H1 (cell line): ENCODE measurements around the gene SLC25A38. TPM values are rescaled to one million over a fixed set of nuclear protein-coding genes. Genes with fewer than 3 reads are reported as not detected.

Source experiments
- CTCF ChIA-PET: fragments of 300-600 bp; sonication (Branson Sonifier 250); formaldehyde crosslinking; loops from one replicate; lab custom pipeline; 2021; ENCODE audit not compliant: partially characterized antibody; lab: Charles Lee
- POLR2A ChIA-PET: fragments of 300-600 bp; sonication (Branson Sonifier 250); formaldehyde crosslinking; loops from one replicate; lab custom pipeline; 2021; ENCODE audit warnings: inconsistent platforms; ENCODE audit not compliant: partially characterized antibody; lab: Charles Lee
- DNase-seq, 2 experiments: peaks; one replicate each; pipeline versions ENCODE4 v3.0.0 to v3.0.0-alpha.2; 2010 to 2022; ENCODE audit warnings: low spot score in 2 of 2, low read depth in 1 of 2, mixed read lengths in 1 of 2
- FAIRE-seq: peaks from 2 replicates; lab custom pipeline; 2011; peaks lifted over from hg19 to GRCh38; lab: Jason Lieb, UNC
- H2AFZ ChIP-seq: 2 replicates; pipeline ENCODE4 v1.8.1; 2012; ENCODE audit warnings: low read length, inconsistent platforms
- H2AK5ac ChIP-seq: 2 replicates; pipeline ENCODE4 v1.6.1; 2013; ENCODE audit warnings: low read depth, low read length
- H2BK120ac ChIP-seq: replicated peaks from 2 replicates; pipeline ENCODE3; 2013; ENCODE audit warnings: low read depth, low read length, inconsistent platforms
- H2BK12ac ChIP-seq: 2 replicates; pipeline ENCODE4 v1.6.1; 2013; ENCODE audit warnings: low read depth, low read length
- H2BK15ac ChIP-seq: 2 replicates; pipeline ENCODE4 v1.6.1; 2013; ENCODE audit warnings: low read length
- H2BK20ac ChIP-seq: 2 replicates; pipeline ENCODE4 v1.6.1; 2013; ENCODE audit warnings: low read length
- H2BK5ac ChIP-seq: 2 replicates; pipeline ENCODE4 v1.6.1; 2013; ENCODE audit warnings: low read depth, low read length
- H3K14ac ChIP-seq: 2 replicates; pipeline ENCODE4 v1.6.1; 2013; ENCODE audit warnings: inconsistent platforms; ENCODE audit not compliant: insufficient read length
- H3K18ac ChIP-seq: 2 replicates; pipeline ENCODE4 v1.6.1; 2013; ENCODE audit warnings: low read length; ENCODE audit errors: extremely low read depth
- H3K23ac ChIP-seq: 2 replicates; pipeline ENCODE4 v1.6.1; 2013; ENCODE audit warnings: inconsistent platforms; ENCODE audit not compliant: insufficient read length
- H3K23me2 ChIP-seq: 2 replicates; pipeline ENCODE4 v1.6.1; 2013; ENCODE audit warnings: low read depth, low read length
- H3K27ac ChIP-seq: 2 replicates; pipeline ENCODE4 v1.6.1; 2011; ENCODE audit warnings: low read depth, low read length, inconsistent platforms
- H3K27me3 ChIP-seq, 4 experiments: replicated peaks in 1 of 4; 1 replicate in 1 of 4; 2 replicates in 3 of 4; pipeline versions ENCODE4 v1.6.1 to v1.8.1; 2011 to 2013; ENCODE audit warnings: low read length in 3 of 4, mild to moderate bottlenecking in 3 of 4, inconsistent platforms in 2 of 4, mixed read lengths in 2 of 4, moderate library complexity in 1 of 4; ENCODE audit not compliant: control insufficient read depth in 3 of 4, insufficient read depth in 3 of 4; ENCODE audit errors: extremely low read depth in 1 of 4
- H3K36me3 ChIP-seq, 4 experiments: 2 replicates each; pipeline versions ENCODE4 v1.6.1 to v1.8.1; 2011 to 2013; ENCODE audit warnings: mild to moderate bottlenecking in 4 of 4, low read length in 3 of 4, moderate library complexity in 2 of 4, control low read depth in 1 of 4, inconsistent platforms in 1 of 4; ENCODE audit not compliant: insufficient read depth in 4 of 4, control insufficient read depth in 2 of 4
- H3K4ac ChIP-seq: replicated peaks from 2 replicates; pipeline ENCODE3; 2013; ENCODE audit warnings: low read length, low read depth, mixed read lengths, inconsistent platforms; ENCODE audit not compliant: insufficient read length
- H3K4me1 ChIP-seq, 4 experiments: replicated peaks in 1 of 4; 1 replicate in 1 of 4; 2 replicates in 3 of 4; pipeline versions ENCODE4 v1.6.1 to v1.8.1; 2011 to 2013; ENCODE audit warnings: low read length in 3 of 4, inconsistent platforms in 2 of 4, mixed read lengths in 1 of 4; ENCODE audit not compliant: insufficient read depth in 4 of 4, control insufficient read depth in 3 of 4
- H3K4me2 ChIP-seq, 2 experiments: 2 replicates each; pipeline versions ENCODE4 v1.6.1 to v1.8.1; 2011 to 2013; ENCODE audit warnings: low read depth in 2 of 2, low read length in 2 of 2, control low read depth in 1 of 2, inconsistent platforms in 1 of 2, mild to moderate bottlenecking in 1 of 2; ENCODE audit not compliant: insufficient read depth in 1 of 2
- H3K4me3 ChIP-seq, 4 experiments: fragments of 200-600, 300-600 bp in 1 of 4; sonication (generic), shearing (Covaris generic), sonication (Bioruptor Twin) in 1 of 4; 2 replicates each; pipeline versions ENCODE4 v1.5.1 to v1.8.1; 2011 to 2016; ENCODE audit warnings: low read length in 4 of 4, low read depth in 3 of 4, control low read depth in 2 of 4, inconsistent platforms in 2 of 4, mild to moderate bottlenecking in 2 of 4, mixed read lengths in 1 of 4, moderate library complexity in 1 of 4; ENCODE audit not compliant: insufficient read depth in 2 of 4; ENCODE audit errors: extremely low read depth in 1 of 4
- H3K56ac ChIP-seq: replicated peaks from 2 replicates; pipeline ENCODE3; 2013; ENCODE audit warnings: low read depth, mild to moderate bottlenecking, mixed read lengths, low read length, inconsistent platforms; ENCODE audit not compliant: insufficient read length
- H3K79me1 ChIP-seq: 2 replicates; pipeline ENCODE4 v1.6.1; 2013; ENCODE audit warnings: low read depth, low read length, control low read depth
- H3K79me2 ChIP-seq, 2 experiments: 2 replicates each; pipeline versions ENCODE4 v1.6.1 to v1.8.1; 2012 to 2013; ENCODE audit warnings: low read length in 2 of 2, mild to moderate bottlenecking in 2 of 2, inconsistent platforms in 1 of 2; ENCODE audit not compliant: insufficient read depth in 2 of 2, control insufficient read depth in 1 of 2
- H3K9ac ChIP-seq, 4 experiments: replicated peaks in 1 of 4; 1 replicate in 1 of 4; 2 replicates in 3 of 4; pipeline versions ENCODE4 v1.6.1 to v1.8.1; 2011 to 2013; ENCODE audit warnings: low read depth in 3 of 4, low read length in 3 of 4, control low read depth in 2 of 4, mild to moderate bottlenecking in 2 of 4, moderate library complexity in 2 of 4, inconsistent platforms in 1 of 4; ENCODE audit errors: extremely low read depth in 1 of 4
- H3K9me3 ChIP-seq, 2 experiments: 2 replicates each; pipeline versions ENCODE4 v1.6.1 to v1.8.1; 2012 to 2013; ENCODE audit warnings: mild to moderate bottlenecking in 2 of 2, moderate library complexity in 2 of 2, control low read depth in 1 of 2, inconsistent platforms in 1 of 2, low read depth in 1 of 2, low read length in 1 of 2, mixed read lengths in 1 of 2; ENCODE audit not compliant: insufficient read depth in 2 of 2
- H4K20me1 ChIP-seq, 2 experiments: replicated peaks in 1 of 2; 2 replicates each; pipeline versions ENCODE3 to v1.8.1; 2011 to 2013; ENCODE audit warnings: inconsistent platforms in 2 of 2, low read length in 2 of 2, mild to moderate bottlenecking in 1 of 2; ENCODE audit not compliant: insufficient read depth in 2 of 2, control insufficient read depth in 1 of 2
- H4K5ac ChIP-seq: 2 replicates; pipeline ENCODE4 v1.6.1; 2013; ENCODE audit warnings: low read length, low read depth, mixed read lengths, inconsistent platforms; ENCODE audit not compliant: insufficient read length
- H4K8ac ChIP-seq: 2 replicates; pipeline ENCODE4 v1.8.0; 2013; ENCODE audit warnings: mild to moderate bottlenecking, moderate library complexity, low read length, inconsistent platforms; ENCODE audit not compliant: insufficient read depth; ENCODE audit errors: extremely low read depth
- H4K91ac ChIP-seq: replicated peaks from 2 replicates; pipeline ENCODE3; 2013; ENCODE audit warnings: low read length, mixed read lengths, inconsistent platforms; ENCODE audit not compliant: insufficient read length
- RAD21 ChIP-seq, 2 experiments: IDR thresholded peaks in 1 of 2; conservative IDR thresholded peaks in 1 of 2; 2 replicates each; pipeline ENCODE4 v1.6.1; 2011; ENCODE audit warnings: low read depth in 2 of 2, low read length in 2 of 2, improper control_type of control experiment in 1 of 2, inconsistent platforms in 1 of 2, mild to moderate bottlenecking in 1 of 2, moderate library complexity in 1 of 2
- SIN3A ChIP-seq, 2 experiments: IDR thresholded peaks in 1 of 2; conservative IDR thresholded peaks in 1 of 2; 2 replicates each; pipeline ENCODE4 v1.6.1; 2011 to 2012; ENCODE audit warnings: low read length in 2 of 2, improper control_type of control experiment in 1 of 2, low read depth in 1 of 2, mild to moderate bottlenecking in 1 of 2
- SIRT6 ChIP-seq: IDR thresholded peaks from one replicate; pipeline ENCODE4 v1.7.1; 2012; ENCODE audit warnings: low read length, inconsistent platforms
- SP2 ChIP-seq: IDR thresholded peaks from 2 replicates; pipeline ENCODE4 v1.6.1; 2012; ENCODE audit warnings: mild to moderate bottlenecking, low read length, inconsistent platforms
- YY1 ChIP-seq: IDR thresholded peaks from 2 replicates; pipeline ENCODE4 v1.6.1; 2011; ENCODE audit warnings: low read depth, mild to moderate bottlenecking, low read length
- WGBS, 2 experiments: shearing (Covaris generic) in 1 of 2; methylation state at CpG; one replicate each; pipeline versions ENCODE4 v1.1.6 to v1.1.7; 2013 to 2015; ENCODE audit warnings: low lambda C conversion rate in 2 of 2, mixed read lengths in 2 of 2, inconsistent platforms in 1 of 2, low coverage in 1 of 2, missing lambda C conversion rate in 1 of 2; ENCODE audit not compliant: insufficient replicate concordance in 2 of 2, insufficient coverage in 1 of 2, insufficient read length in 1 of 2; ENCODE audit errors: extremely low coverage in 1 of 2, missing lambda C conversion rate in 1 of 2; 5-methylcytosine and 5-hydroxymethylcytosine counted together
- polyA plus RNA-seq, 7 experiments: library from polyadenylated mRNA; depleted of rRNA in 3 of 7; stranded (reverse) in 5 of 7; unstranded in 2 of 7; fragments of >200 nt in 5 of 7; fragments of 200-250 nt in 2 of 7; gene quantifications; 1 replicate in 5 of 7; 2 replicates in 1 of 7; 4 replicates in 1 of 7; pipeline versions ENCODE4 v1.2.1 to v1.2.3, GENCODE V29; 2011 to 2013; ENCODE audit warnings: missing spikeins in 2 of 7, mixed read lengths in 2 of 7
- total RNA-seq: library from RNA; stranded (reverse); fragmentation: NEBNext Ultra II Directional; extraction: Animal tissue kit (Norgen Biotek cat#: 25700); gene quantifications from 2 replicates; pipeline ENCODE4 v1.2.1, GENCODE V29; 2021
- TF ChIP-seq, protein P1 (sequence below): IDR thresholded peaks from 2 replicates; pipeline ENCODE4 v1.6.1; 2011; ENCODE audit warnings: low read depth, mild to moderate bottlenecking, low read length; ENCODE audit not compliant: insufficient read depth
- TF ChIP-seq, protein P2 (sequence below): IDR thresholded peaks from 2 replicates; pipeline ENCODE4 v1.6.1; 2012; ENCODE audit warnings: inconsistent platforms
- TF ChIP-seq, protein P3 (sequence below): IDR thresholded peaks from 2 replicates; pipeline ENCODE4 v1.6.1; 2011; ENCODE audit warnings: low read length, improper control_type of control experiment

Gene SLC25A38
- total and polyA plus RNA-seq, 2 of the 8 experiments (the other 6 are each of a cell fraction or from before 2014, with no cell fraction given) = 41.2 to 45.8 TPM

DNA sequence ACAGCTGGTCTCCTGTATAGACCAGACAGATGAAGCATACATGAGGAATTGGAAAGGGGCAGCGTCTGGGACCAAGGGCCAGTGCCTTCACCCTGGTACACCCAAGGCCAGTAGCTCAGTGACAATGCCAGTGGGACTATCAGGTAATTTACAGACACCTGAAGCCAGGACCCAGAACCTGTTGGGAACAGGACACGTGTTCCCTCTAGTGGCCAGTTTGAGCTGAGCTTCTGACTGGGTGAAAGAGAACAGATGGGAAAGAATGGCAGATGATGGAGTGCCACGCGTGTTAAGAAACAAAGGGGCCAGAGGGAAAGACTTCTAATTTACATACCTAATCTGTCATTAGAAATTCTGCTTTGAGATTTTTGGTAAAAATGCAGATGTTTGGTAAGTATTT lies 5.1 kb upstream of the SLC25A38 start:
- Histone ChIP-seq H4K91ac (peak overlapping the region; percentile 36), H2BK15ac (no peak overlapping the region), H3K14ac (no peak overlapping the region), H3K23me2 (no peaks in the 10 kb centered on the region), H4K20me1 (no peaks in the 10 kb centered on the region), H2BK12ac (no peak overlapping the region), H3K4me1 (peaks cover 0 to 5% (median 0%) of the 10 kb centered on the region in 4 experiments; a peak in 2 of 7 replicates), H4K5ac (no peak overlapping the region), H2BK120ac (no peak overlapping the region), H3K27me3 (no peaks in the 10 kb centered on the region), H3K27ac (no peak overlapping the region), H2AK5ac (no peak overlapping the region), H2AFZ (no peak overlapping the region), H3K36me3 (no peaks in the 10 kb centered on the region), H3K9ac (no peak overlapping the region), H3K18ac (no peak overlapping the region), H2BK20ac (no peak overlapping the region), H3K9me3 (peaks cover 0 to 1% of the 10 kb centered on the region in 2 experiments; a peak in 1 of 4 replicates), H3K4ac (no peak overlapping the region), H3K4me2 (no peak overlapping the region), H3K23ac (no peak overlapping the region), H4K8ac (no peak overlapping the region), H3K4me3 (no peak overlapping the region), H3K56ac (no peak overlapping the region), H2BK5ac (no peak overlapping the region), H3K79me2 (no peaks in the 10 kb centered on the region), H3K79me1 (no peaks in the 10 kb centered on the region)
- peak in 1 of 2 experiments; percentile 69 for DNase-seq
- peak; percentile 87 for FAIRE-seq
- ChIA-PET POLR2A (interaction anchor here (1.5 to 33.7 kb wide), 2 partner anchors 9 to 32 kb away, joined by 4 to 771 read pairs; partner anchors contain the start of gene RPSA), CTCF (interaction anchor here (0.5 to 11.5 kb wide), 35 partner anchors 8 to 942 kb away, joined by 3 to 169 read pairs (median 4); partner anchors contain the start of gene CCR8)
- 24% methylated on average over 4 of the region's 4 CpGs; no CpG with 5 or more reads in 1 of the 2 experiments for WGBS, 2 experiments
- TF ChIP-seq, protein P1, sequence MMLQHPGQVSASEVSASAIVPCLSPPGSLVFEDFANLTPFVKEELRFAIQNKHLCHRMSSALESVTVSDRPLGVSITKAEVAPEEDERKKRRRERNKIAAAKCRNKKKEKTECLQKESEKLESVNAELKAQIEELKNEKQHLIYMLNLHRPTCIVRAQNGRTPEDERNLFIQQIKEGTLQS = 0 out of 2 replicates have a peak, but pooled peaks have one; percentile 23
- TF ChIP-seq YY1 (0 out of 2 replicates have a peak, but pooled peaks have one; percentile 54), RAD21 (IDR thresholded peaks at IDR 0.05 in 1 of 2, conservative IDR thresholded peaks at IDR 0.05 in 1 of 2; ENCODE audit: low read depth in 2 of 2, low read length in 2 of 2) (peak; percentile 86 to 93), SP2 (no peak), SIRT6 (no peak), SIN3A (conservative IDR thresholded peaks at IDR 0.05 in 1 of 2, IDR thresholded peaks at IDR 0.05 in 1 of 2; ENCODE audit: low read depth in 1 of 2, low read length in 2 of 2) (0 out of 4 replicates have a peak, but pooled peaks of 1 of the 2 experiments have one; percentile 33)
- TF ChIP-seq, protein P2, sequence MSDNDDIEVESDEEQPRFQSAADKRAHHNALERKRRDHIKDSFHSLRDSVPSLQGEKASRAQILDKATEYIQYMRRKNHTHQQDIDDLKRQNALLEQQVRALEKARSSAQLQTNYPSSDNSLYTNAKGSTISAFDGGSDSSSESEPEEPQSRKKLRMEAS = peak; percentile 74
- TF ChIP-seq, protein P3, sequence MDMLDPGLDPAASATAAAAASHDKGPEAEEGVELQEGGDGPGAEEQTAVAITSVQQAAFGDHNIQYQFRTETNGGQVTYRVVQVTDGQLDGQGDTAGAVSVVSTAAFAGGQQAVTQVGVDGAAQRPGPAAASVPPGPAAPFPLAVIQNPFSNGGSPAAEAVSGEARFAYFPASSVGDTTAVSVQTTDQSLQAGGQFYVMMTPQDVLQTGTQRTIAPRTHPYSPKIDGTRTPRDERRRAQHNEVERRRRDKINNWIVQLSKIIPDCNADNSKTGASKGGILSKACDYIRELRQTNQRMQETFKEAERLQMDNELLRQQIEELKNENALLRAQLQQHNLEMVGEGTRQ = 0 out of 2 replicates have a peak, but pooled peaks have one; percentile 27
